H1 (cell line): Measurements from ENCODE around the gene SMIM29. TPM values are rescaled to one million over a fixed set of nuclear protein-coding genes. Genes with fewer than 3 reads are reported as not detected.

ENCODE experiments used
- CTCF ChIA-PET: fragments of 300-600 bp; sonication (Branson Sonifier 250); formaldehyde crosslinking; loops from one replicate; lab custom pipeline; 2021; ENCODE audit not compliant: partially characterized antibody; lab: Charles Lee
- POLR2A ChIA-PET: fragments of 300-600 bp; sonication (Branson Sonifier 250); formaldehyde crosslinking; loops from one replicate; lab custom pipeline; 2021; ENCODE audit warnings: inconsistent platforms; ENCODE audit not compliant: partially characterized antibody; lab: Charles Lee
- DNase-seq, 2 experiments: peaks; one replicate each; pipeline versions ENCODE4 v3.0.0 to v3.0.0-alpha.2; 2010 to 2022; ENCODE audit warnings: low spot score in 2 of 2, low read depth in 1 of 2, mixed read lengths in 1 of 2
- FAIRE-seq: peaks from 2 replicates; lab custom pipeline; 2011; peaks lifted over from hg19 to GRCh38; lab: Jason Lieb, UNC
- H2AFZ ChIP-seq: 2 replicates; pipeline ENCODE4 v1.8.1; 2012; ENCODE audit warnings: low read length, inconsistent platforms
- H2AK5ac ChIP-seq: 2 replicates; pipeline ENCODE4 v1.6.1; 2013; ENCODE audit warnings: low read depth, low read length
- H2BK120ac ChIP-seq: replicated peaks from 2 replicates; pipeline ENCODE3; 2013; ENCODE audit warnings: low read depth, low read length, inconsistent platforms
- H2BK12ac ChIP-seq: 2 replicates; pipeline ENCODE4 v1.6.1; 2013; ENCODE audit warnings: low read depth, low read length
- H2BK15ac ChIP-seq: 2 replicates; pipeline ENCODE4 v1.6.1; 2013; ENCODE audit warnings: low read length
- H2BK20ac ChIP-seq: 2 replicates; pipeline ENCODE4 v1.6.1; 2013; ENCODE audit warnings: low read length
- H2BK5ac ChIP-seq: 2 replicates; pipeline ENCODE4 v1.6.1; 2013; ENCODE audit warnings: low read depth, low read length
- H3K14ac ChIP-seq: 2 replicates; pipeline ENCODE4 v1.6.1; 2013; ENCODE audit warnings: inconsistent platforms; ENCODE audit not compliant: insufficient read length
- H3K18ac ChIP-seq: 2 replicates; pipeline ENCODE4 v1.6.1; 2013; ENCODE audit warnings: low read length; ENCODE audit errors: extremely low read depth
- H3K23ac ChIP-seq: 2 replicates; pipeline ENCODE4 v1.6.1; 2013; ENCODE audit warnings: inconsistent platforms; ENCODE audit not compliant: insufficient read length
- H3K23me2 ChIP-seq: 2 replicates; pipeline ENCODE4 v1.6.1; 2013; ENCODE audit warnings: low read depth, low read length
- H3K27ac ChIP-seq: 2 replicates; pipeline ENCODE4 v1.6.1; 2011; ENCODE audit warnings: low read depth, low read length, inconsistent platforms
- H3K27me3 ChIP-seq, 4 experiments: replicated peaks in 1 of 4; 1 replicate in 1 of 4; 2 replicates in 3 of 4; pipeline versions ENCODE4 v1.6.1 to v1.8.1; 2011 to 2013; ENCODE audit warnings: low read length in 3 of 4, mild to moderate bottlenecking in 3 of 4, inconsistent platforms in 2 of 4, mixed read lengths in 2 of 4, moderate library complexity in 1 of 4; ENCODE audit not compliant: control insufficient read depth in 3 of 4, insufficient read depth in 3 of 4; ENCODE audit errors: extremely low read depth in 1 of 4
- H3K36me3 ChIP-seq, 4 experiments: 2 replicates each; pipeline versions ENCODE4 v1.6.1 to v1.8.1; 2011 to 2013; ENCODE audit warnings: mild to moderate bottlenecking in 4 of 4, low read length in 3 of 4, moderate library complexity in 2 of 4, control low read depth in 1 of 4, inconsistent platforms in 1 of 4; ENCODE audit not compliant: insufficient read depth in 4 of 4, control insufficient read depth in 2 of 4
- H3K4ac ChIP-seq: replicated peaks from 2 replicates; pipeline ENCODE3; 2013; ENCODE audit warnings: low read length, low read depth, mixed read lengths, inconsistent platforms; ENCODE audit not compliant: insufficient read length
- H3K4me1 ChIP-seq, 4 experiments: replicated peaks in 1 of 4; 1 replicate in 1 of 4; 2 replicates in 3 of 4; pipeline versions ENCODE4 v1.6.1 to v1.8.1; 2011 to 2013; ENCODE audit warnings: low read length in 3 of 4, inconsistent platforms in 2 of 4, mixed read lengths in 1 of 4; ENCODE audit not compliant: insufficient read depth in 4 of 4, control insufficient read depth in 3 of 4
- H3K4me2 ChIP-seq, 2 experiments: 2 replicates each; pipeline versions ENCODE4 v1.6.1 to v1.8.1; 2011 to 2013; ENCODE audit warnings: low read depth in 2 of 2, low read length in 2 of 2, control low read depth in 1 of 2, inconsistent platforms in 1 of 2, mild to moderate bottlenecking in 1 of 2; ENCODE audit not compliant: insufficient read depth in 1 of 2
- H3K4me3 ChIP-seq, 4 experiments: fragments of 200-600, 300-600 bp in 1 of 4; sonication (generic), shearing (Covaris generic), sonication (Bioruptor Twin) in 1 of 4; 2 replicates each; pipeline versions ENCODE4 v1.5.1 to v1.8.1; 2011 to 2016; ENCODE audit warnings: low read length in 4 of 4, low read depth in 3 of 4, control low read depth in 2 of 4, inconsistent platforms in 2 of 4, mild to moderate bottlenecking in 2 of 4, mixed read lengths in 1 of 4, moderate library complexity in 1 of 4; ENCODE audit not compliant: insufficient read depth in 2 of 4; ENCODE audit errors: extremely low read depth in 1 of 4
- H3K56ac ChIP-seq: replicated peaks from 2 replicates; pipeline ENCODE3; 2013; ENCODE audit warnings: low read depth, mild to moderate bottlenecking, mixed read lengths, low read length, inconsistent platforms; ENCODE audit not compliant: insufficient read length
- H3K79me1 ChIP-seq: 2 replicates; pipeline ENCODE4 v1.6.1; 2013; ENCODE audit warnings: low read depth, low read length, control low read depth
- H3K79me2 ChIP-seq, 2 experiments: 2 replicates each; pipeline versions ENCODE4 v1.6.1 to v1.8.1; 2012 to 2013; ENCODE audit warnings: low read length in 2 of 2, mild to moderate bottlenecking in 2 of 2, inconsistent platforms in 1 of 2; ENCODE audit not compliant: insufficient read depth in 2 of 2, control insufficient read depth in 1 of 2
- H3K9ac ChIP-seq, 4 experiments: replicated peaks in 1 of 4; 1 replicate in 1 of 4; 2 replicates in 3 of 4; pipeline versions ENCODE4 v1.6.1 to v1.8.1; 2011 to 2013; ENCODE audit warnings: low read depth in 3 of 4, low read length in 3 of 4, control low read depth in 2 of 4, mild to moderate bottlenecking in 2 of 4, moderate library complexity in 2 of 4, inconsistent platforms in 1 of 4; ENCODE audit errors: extremely low read depth in 1 of 4
- H3K9me3 ChIP-seq, 2 experiments: 2 replicates each; pipeline versions ENCODE4 v1.6.1 to v1.8.1; 2012 to 2013; ENCODE audit warnings: mild to moderate bottlenecking in 2 of 2, moderate library complexity in 2 of 2, control low read depth in 1 of 2, inconsistent platforms in 1 of 2, low read depth in 1 of 2, low read length in 1 of 2, mixed read lengths in 1 of 2; ENCODE audit not compliant: insufficient read depth in 2 of 2
- H4K20me1 ChIP-seq, 2 experiments: replicated peaks in 1 of 2; 2 replicates each; pipeline versions ENCODE3 to v1.8.1; 2011 to 2013; ENCODE audit warnings: inconsistent platforms in 2 of 2, low read length in 2 of 2, mild to moderate bottlenecking in 1 of 2; ENCODE audit not compliant: insufficient read depth in 2 of 2, control insufficient read depth in 1 of 2
- H4K5ac ChIP-seq: 2 replicates; pipeline ENCODE4 v1.6.1; 2013; ENCODE audit warnings: low read length, low read depth, mixed read lengths, inconsistent platforms; ENCODE audit not compliant: insufficient read length
- H4K8ac ChIP-seq: 2 replicates; pipeline ENCODE4 v1.8.0; 2013; ENCODE audit warnings: mild to moderate bottlenecking, moderate library complexity, low read length, inconsistent platforms; ENCODE audit not compliant: insufficient read depth; ENCODE audit errors: extremely low read depth
- H4K91ac ChIP-seq: replicated peaks from 2 replicates; pipeline ENCODE3; 2013; ENCODE audit warnings: low read length, mixed read lengths, inconsistent platforms; ENCODE audit not compliant: insufficient read length
- BRCA1 ChIP-seq: IDR thresholded peaks from 2 replicates; pipeline ENCODE4 v1.6.1; 2012; ENCODE audit warnings: low read depth, low read length, improper control_type of control experiment
- CBX8 ChIP-seq: fragments of 300-800, 300-1000 bp; sonication (generic); IDR thresholded peaks from 2 replicates; pipeline ENCODE4 v1.7.1; 2016; ENCODE audit warnings: low read depth, low read length, borderline replicate concordance
- CHD2 ChIP-seq: IDR thresholded peaks from 2 replicates; pipeline ENCODE4 v1.6.1; 2012; ENCODE audit warnings: low read length, improper control_type of control experiment
- CTCF ChIP-seq, 3 experiments: IDR thresholded peaks; 1 replicate in 2 of 3; 2 replicates in 1 of 3; pipeline versions ENCODE4 v1.5.1 to v1.6.1; 2011; ENCODE audit warnings: low read length in 3 of 3, mild to moderate bottlenecking in 3 of 3, inconsistent platforms in 2 of 3, low read depth in 1 of 3, moderate library complexity in 1 of 3; ENCODE audit not compliant: insufficient read depth in 1 of 3; ENCODE audit errors: control extremely low read depth in 1 of 3
- GTF2F1 ChIP-seq: IDR thresholded peaks from 2 replicates; pipeline ENCODE4 v1.6.1; 2012; ENCODE audit warnings: low read depth, low read length, improper control_type of control experiment, borderline replicate concordance
- HDAC6 ChIP-seq: IDR thresholded peaks from one replicate; pipeline ENCODE4 v1.7.1; 2012; ENCODE audit warnings: low read depth, mild to moderate bottlenecking, inconsistent platforms, low read length, moderate library complexity
- KDM4A ChIP-seq: IDR thresholded peaks from one replicate; pipeline ENCODE4 v1.7.1; 2012; ENCODE audit warnings: low read depth, mild to moderate bottlenecking, moderate library complexity, low read length, inconsistent platforms; ENCODE audit not compliant: severe bottlenecking
- POU5F1 ChIP-seq: IDR thresholded peaks from 2 replicates; pipeline ENCODE4 v1.6.1; 2011; ENCODE audit warnings: low read depth, mild to moderate bottlenecking, low read length, moderate library complexity
- RNF2 ChIP-seq: fragments of 200-900, 300-1000 bp; sonication (generic); IDR thresholded peaks from 2 replicates; pipeline ENCODE4 v1.7.1; 2016; ENCODE audit warnings: borderline replicate concordance, low read depth, mild to moderate bottlenecking, antibody characterized with exemption, low read length; ENCODE audit not compliant: poor library complexity, severe bottlenecking; ENCODE audit errors: missing control alignments
- SIX5 ChIP-seq: IDR thresholded peaks from 2 replicates; pipeline ENCODE4 v1.6.1; 2011; ENCODE audit warnings: mild to moderate bottlenecking, low read depth, low read length
- SRF ChIP-seq: IDR thresholded peaks from 2 replicates; pipeline ENCODE4 v1.6.1; 2011; ENCODE audit warnings: mild to moderate bottlenecking, low read depth, low read length, moderate library complexity
- TBP ChIP-seq: IDR thresholded peaks from 2 replicates; pipeline ENCODE4 v1.6.1; 2011; ENCODE audit warnings: low read depth, low read length, improper control_type of control experiment
- WGBS, 2 experiments: shearing (Covaris generic) in 1 of 2; methylation state at CpG; one replicate each; pipeline versions ENCODE4 v1.1.6 to v1.1.7; 2013 to 2015; ENCODE audit warnings: low lambda C conversion rate in 2 of 2, mixed read lengths in 2 of 2, inconsistent platforms in 1 of 2, low coverage in 1 of 2, missing lambda C conversion rate in 1 of 2; ENCODE audit not compliant: insufficient replicate concordance in 2 of 2, insufficient coverage in 1 of 2, insufficient read length in 1 of 2; ENCODE audit errors: extremely low coverage in 1 of 2, missing lambda C conversion rate in 1 of 2; 5-methylcytosine and 5-hydroxymethylcytosine counted together
- polyA plus RNA-seq, 7 experiments: library from polyadenylated mRNA; depleted of rRNA in 3 of 7; stranded (reverse) in 5 of 7; unstranded in 2 of 7; fragments of >200 nt in 5 of 7; fragments of 200-250 nt in 2 of 7; gene quantifications; 1 replicate in 5 of 7; 2 replicates in 1 of 7; 4 replicates in 1 of 7; pipeline versions ENCODE4 v1.2.1 to v1.2.3, GENCODE V29; 2011 to 2013; ENCODE audit warnings: missing spikeins in 2 of 7, mixed read lengths in 2 of 7
- total RNA-seq: library from RNA; stranded (reverse); fragmentation: NEBNext Ultra II Directional; extraction: Animal tissue kit (Norgen Biotek cat#: 25700); gene quantifications from 2 replicates; pipeline ENCODE4 v1.2.1, GENCODE V29; 2021

The SMIM29 gene
- total and polyA plus RNA-seq, 2 of the 8 experiments (the other 6 are each of a cell fraction or from before 2014, with no cell fraction given), result 7.0 to 22.4 TPM

DNA sequence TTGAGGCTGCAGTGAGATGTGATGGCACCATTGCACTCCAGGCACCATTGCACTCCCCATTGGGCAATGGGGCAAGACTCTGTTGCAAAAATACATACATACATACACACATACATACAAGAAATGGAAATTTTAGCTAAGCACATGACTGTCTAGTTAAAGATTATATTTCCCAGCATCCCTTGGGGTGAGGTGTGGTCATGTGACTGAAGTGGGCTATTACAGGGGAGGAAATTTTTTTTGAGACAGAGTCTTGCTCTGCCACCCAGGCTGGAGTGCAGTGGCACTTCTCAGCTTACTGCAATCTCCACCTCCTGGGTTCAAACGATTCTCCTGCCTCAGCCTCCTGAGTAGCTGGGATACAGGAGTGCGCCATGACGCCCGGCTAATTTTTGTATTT is 44.1 kb downstream of the SMIM29 start:
- Histone ChIP-seq H3K79me1 (no peaks in the 10 kb centered on the region), H4K8ac (no peak overlapping the region), H2AK5ac (no peak overlapping the region), H3K4me2 (no peak overlapping the region), H2BK5ac (no peak overlapping the region), H4K5ac (no peak overlapping the region), H3K4me3 (no peak overlapping the region), H4K20me1 (no peaks in the 10 kb centered on the region), H2AFZ (no peak overlapping the region), H3K4me1 (peaks cover 2 to 9% (median 5%) of the 10 kb centered on the region in 4 experiments; a peak in 5 of 7 replicates), H3K18ac (no peak overlapping the region), H3K27ac (no peak overlapping the region), H3K9ac (no peak overlapping the region), H3K4ac (no peak overlapping the region), H3K23ac (no peak overlapping the region), H2BK12ac (no peak overlapping the region), H2BK20ac (no peak overlapping the region), H3K56ac (no peak overlapping the region), H2BK15ac (no peak overlapping the region), H3K14ac (no peak overlapping the region), H3K36me3 (no peaks in the 10 kb centered on the region), H3K9me3 (no peaks in the 10 kb centered on the region), H3K23me2 (peaks cover 3% of the 10 kb centered on the region; the same call in 1 of the 2 replicates), H2BK120ac (no peak overlapping the region), H3K79me2 (no peaks in the 10 kb centered on the region), H3K27me3 (no peaks in the 10 kb centered on the region), H4K91ac (no peak overlapping the region)
- ChIA-PET CTCF (interaction anchor here (0.6 to 3.7 kb wide), 9 partner anchors 9 to 870 kb away, joined by 3 to 30 read pairs (median 4); no protein-coding TSS in a partner anchor), POLR2A (interaction anchor here (3.2 to 4.7 kb wide), 3 partner anchors 25 to 36 kb away, joined by 18 to 30 read pairs (median 28); partner anchors contain the start of gene HMGA1)
- DNase-seq, result no peak
- no peak for FAIRE-seq
- WGBS, 2 experiments, result 94% methylated on average over 4 of the region's 4 CpGs; no CpG with 5 or more reads in 1 of the 2 experiments
- TF ChIP-seq KDM4A (no peak), RNF2 (no peak), TBP (no peak), SIX5 (no peak), GTF2F1 (no peak), CTCF (IDR thresholded peaks at IDR 0.05; ENCODE audit: control extremely low read depth in 1 of 3, insufficient read depth in 1 of 3, low read depth in 1 of 3, low read length in 3 of 3) (no peak), HDAC6 (no peak), SRF (no peak), CBX8 (no peak), POU5F1 (no peak), BRCA1 (no peak), CHD2 (no peak)
